ENCODE measurements around the gene EML5. TPM values are rescaled to one million over a fixed set of nuclear protein-coding genes. Genes with fewer than 3 reads are reported as not detected.

EML5 gene
- total and polyA plus RNA-seq, 2 of the 13 experiments (the other 11 are each of a cell fraction or from before 2014, with no cell fraction given): 0.11 TPM; not detected in 1

GRCh38 chr14:88562831-88563686 lies 229.7 kb downstream of the EML5 start, which contains the start of gene ZC3H14 (continued):
- TF ChIP-seq AKNA (CRISPR knock-in tag; IDR thresholded peaks at IDR 0.05; ENCODE audit: borderline replicate concordance): no peak
- 0 out of 2 replicates have a peak, but pooled peaks have one; percentile 66 for TF ChIP-seq ZBTB38 (CRISPR knock-in tag; IDR thresholded peaks at IDR 0.05)
- no peak for TF ChIP-seq NFYC (CRISPR knock-in tag; IDR thresholded peaks at IDR 0.05)
- peak; percentile 76; the same call in 1 of the 2 replicates for TF ChIP-seq ZNF776 (CRISPR knock-in tag; IDR thresholded peaks at IDR 0.05)
- peak; percentile 21; the same call in 1 of the 2 replicates for TF ChIP-seq ZBTB10 (CRISPR knock-in tag; IDR thresholded peaks at IDR 0.05; ENCODE audit: borderline replicate concordance)
- TF ChIP-seq ZNF292 (CRISPR knock-in tag; IDR thresholded peaks at IDR 0.05; ENCODE audit: borderline replicate concordance, low read depth): no peak
- peak; percentile 37; the same call in 1 of the 2 replicates for TF ChIP-seq ZSCAN12 (CRISPR knock-in tag; IDR thresholded peaks at IDR 0.05)
- TF ChIP-seq TFAP4 (IDR thresholded peaks at IDR 0.05; ENCODE audit: borderline replicate concordance, low read depth): no peak
- peak; percentile 96 for TF ChIP-seq NAIF1 (CRISPR knock-in tag; IDR thresholded peaks at IDR 0.05; ENCODE audit: borderline replicate concordance)
- peak; percentile 71; the same call in 1 of the 2 replicates for TF ChIP-seq ZNF205 (CRISPR knock-in tag; IDR thresholded peaks at IDR 0.05)
- peak; percentile 96 for TF ChIP-seq ZNF589 (CRISPR knock-in tag; conservative IDR thresholded peaks at IDR 0.05)
- peak; percentile 20; the same call in 1 of the 2 replicates for TF ChIP-seq GPN1 (CRISPR knock-in tag; IDR thresholded peaks at IDR 0.05; ENCODE audit: borderline replicate concordance)
- peak; percentile 75 for TF ChIP-seq ZNF547 (CRISPR knock-in tag; IDR thresholded peaks at IDR 0.05)
- 0 out of 2 replicates have a peak, but pooled peaks have one; percentile 55 for TF ChIP-seq ZNF232 (CRISPR knock-in tag; IDR thresholded peaks at IDR 0.05; ENCODE audit: borderline replicate concordance)
- no peak for TF ChIP-seq ZFP36 (IDR thresholded peaks at IDR 0.05; ENCODE audit: borderline replicate concordance, low read depth, low read length, partially characterized antibody)
- TF ChIP-seq SAP130 (CRISPR knock-in tag; IDR thresholded peaks at IDR 0.05; ENCODE audit: low read depth): peak; percentile 81
- TF ChIP-seq PRMT3 (CRISPR knock-in tag; IDR thresholded peaks at IDR 0.05; ENCODE audit: borderline replicate concordance, low read depth): 0 out of 2 replicates have a peak, but pooled peaks have one; percentile 46
- TF ChIP-seq ZNF230 (CRISPR knock-in tag; IDR thresholded peaks at IDR 0.05): peak; percentile 98
- peak; percentile 75 for TF ChIP-seq THAP11 (CRISPR knock-in tag; IDR thresholded peaks at IDR 0.05)
